H1 (cell line): ENCODE measurements around the gene TSPAN9. TPM values are rescaled to one million over a fixed set of nuclear protein-coding genes. Genes with fewer than 3 reads are reported as not detected.

Experiments
- CTCF ChIA-PET: fragments of 300-600 bp; sonication (Branson Sonifier 250); formaldehyde crosslinking; loops from one replicate; lab custom pipeline; 2021; ENCODE audit not compliant: partially characterized antibody; lab: Charles Lee
- POLR2A ChIA-PET: fragments of 300-600 bp; sonication (Branson Sonifier 250); formaldehyde crosslinking; loops from one replicate; lab custom pipeline; 2021; ENCODE audit warnings: inconsistent platforms; ENCODE audit not compliant: partially characterized antibody; lab: Charles Lee
- DNase-seq, 2 experiments: peaks; one replicate each; pipeline versions ENCODE4 v3.0.0 to v3.0.0-alpha.2; 2010 to 2022; ENCODE audit warnings: low spot score in 2 of 2, low read depth in 1 of 2, mixed read lengths in 1 of 2
- FAIRE-seq: peaks from 2 replicates; lab custom pipeline; 2011; peaks lifted over from hg19 to GRCh38; lab: Jason Lieb, UNC
- H2AFZ ChIP-seq: 2 replicates; pipeline ENCODE4 v1.8.1; 2012; ENCODE audit warnings: low read length, inconsistent platforms
- H2AK5ac ChIP-seq: 2 replicates; pipeline ENCODE4 v1.6.1; 2013; ENCODE audit warnings: low read depth, low read length
- H2BK120ac ChIP-seq: replicated peaks from 2 replicates; pipeline ENCODE3; 2013; ENCODE audit warnings: low read depth, low read length, inconsistent platforms
- H2BK12ac ChIP-seq: 2 replicates; pipeline ENCODE4 v1.6.1; 2013; ENCODE audit warnings: low read depth, low read length
- H2BK15ac ChIP-seq: 2 replicates; pipeline ENCODE4 v1.6.1; 2013; ENCODE audit warnings: low read length
- H2BK20ac ChIP-seq: 2 replicates; pipeline ENCODE4 v1.6.1; 2013; ENCODE audit warnings: low read length
- H2BK5ac ChIP-seq: 2 replicates; pipeline ENCODE4 v1.6.1; 2013; ENCODE audit warnings: low read depth, low read length
- H3K14ac ChIP-seq: 2 replicates; pipeline ENCODE4 v1.6.1; 2013; ENCODE audit warnings: inconsistent platforms; ENCODE audit not compliant: insufficient read length
- H3K18ac ChIP-seq: 2 replicates; pipeline ENCODE4 v1.6.1; 2013; ENCODE audit warnings: low read length; ENCODE audit errors: extremely low read depth
- H3K23ac ChIP-seq: 2 replicates; pipeline ENCODE4 v1.6.1; 2013; ENCODE audit warnings: inconsistent platforms; ENCODE audit not compliant: insufficient read length
- H3K23me2 ChIP-seq: 2 replicates; pipeline ENCODE4 v1.6.1; 2013; ENCODE audit warnings: low read depth, low read length
- H3K27ac ChIP-seq: 2 replicates; pipeline ENCODE4 v1.6.1; 2011; ENCODE audit warnings: low read depth, low read length, inconsistent platforms
- H3K27me3 ChIP-seq, 4 experiments: replicated peaks in 1 of 4; 1 replicate in 1 of 4; 2 replicates in 3 of 4; pipeline versions ENCODE4 v1.6.1 to v1.8.1; 2011 to 2013; ENCODE audit warnings: low read length in 3 of 4, mild to moderate bottlenecking in 3 of 4, inconsistent platforms in 2 of 4, mixed read lengths in 2 of 4, moderate library complexity in 1 of 4; ENCODE audit not compliant: control insufficient read depth in 3 of 4, insufficient read depth in 3 of 4; ENCODE audit errors: extremely low read depth in 1 of 4
- H3K36me3 ChIP-seq, 4 experiments: 2 replicates each; pipeline versions ENCODE4 v1.6.1 to v1.8.1; 2011 to 2013; ENCODE audit warnings: mild to moderate bottlenecking in 4 of 4, low read length in 3 of 4, moderate library complexity in 2 of 4, control low read depth in 1 of 4, inconsistent platforms in 1 of 4; ENCODE audit not compliant: insufficient read depth in 4 of 4, control insufficient read depth in 2 of 4
- H3K4ac ChIP-seq: replicated peaks from 2 replicates; pipeline ENCODE3; 2013; ENCODE audit warnings: low read length, low read depth, mixed read lengths, inconsistent platforms; ENCODE audit not compliant: insufficient read length
- H3K4me1 ChIP-seq, 4 experiments: replicated peaks in 1 of 4; 1 replicate in 1 of 4; 2 replicates in 3 of 4; pipeline versions ENCODE4 v1.6.1 to v1.8.1; 2011 to 2013; ENCODE audit warnings: low read length in 3 of 4, inconsistent platforms in 2 of 4, mixed read lengths in 1 of 4; ENCODE audit not compliant: insufficient read depth in 4 of 4, control insufficient read depth in 3 of 4
- H3K4me2 ChIP-seq, 2 experiments: 2 replicates each; pipeline versions ENCODE4 v1.6.1 to v1.8.1; 2011 to 2013; ENCODE audit warnings: low read depth in 2 of 2, low read length in 2 of 2, control low read depth in 1 of 2, inconsistent platforms in 1 of 2, mild to moderate bottlenecking in 1 of 2; ENCODE audit not compliant: insufficient read depth in 1 of 2
- H3K4me3 ChIP-seq, 4 experiments: fragments of 200-600, 300-600 bp in 1 of 4; sonication (generic), shearing (Covaris generic), sonication (Bioruptor Twin) in 1 of 4; 2 replicates each; pipeline versions ENCODE4 v1.5.1 to v1.8.1; 2011 to 2016; ENCODE audit warnings: low read length in 4 of 4, low read depth in 3 of 4, control low read depth in 2 of 4, inconsistent platforms in 2 of 4, mild to moderate bottlenecking in 2 of 4, mixed read lengths in 1 of 4, moderate library complexity in 1 of 4; ENCODE audit not compliant: insufficient read depth in 2 of 4; ENCODE audit errors: extremely low read depth in 1 of 4
- H3K56ac ChIP-seq: replicated peaks from 2 replicates; pipeline ENCODE3; 2013; ENCODE audit warnings: low read depth, mild to moderate bottlenecking, mixed read lengths, low read length, inconsistent platforms; ENCODE audit not compliant: insufficient read length
- H3K79me1 ChIP-seq: 2 replicates; pipeline ENCODE4 v1.6.1; 2013; ENCODE audit warnings: low read depth, low read length, control low read depth
- H3K79me2 ChIP-seq, 2 experiments: 2 replicates each; pipeline versions ENCODE4 v1.6.1 to v1.8.1; 2012 to 2013; ENCODE audit warnings: low read length in 2 of 2, mild to moderate bottlenecking in 2 of 2, inconsistent platforms in 1 of 2; ENCODE audit not compliant: insufficient read depth in 2 of 2, control insufficient read depth in 1 of 2
- H3K9ac ChIP-seq, 4 experiments: replicated peaks in 1 of 4; 1 replicate in 1 of 4; 2 replicates in 3 of 4; pipeline versions ENCODE4 v1.6.1 to v1.8.1; 2011 to 2013; ENCODE audit warnings: low read depth in 3 of 4, low read length in 3 of 4, control low read depth in 2 of 4, mild to moderate bottlenecking in 2 of 4, moderate library complexity in 2 of 4, inconsistent platforms in 1 of 4; ENCODE audit errors: extremely low read depth in 1 of 4
- H3K9me3 ChIP-seq, 2 experiments: 2 replicates each; pipeline versions ENCODE4 v1.6.1 to v1.8.1; 2012 to 2013; ENCODE audit warnings: mild to moderate bottlenecking in 2 of 2, moderate library complexity in 2 of 2, control low read depth in 1 of 2, inconsistent platforms in 1 of 2, low read depth in 1 of 2, low read length in 1 of 2, mixed read lengths in 1 of 2; ENCODE audit not compliant: insufficient read depth in 2 of 2
- H4K20me1 ChIP-seq, 2 experiments: replicated peaks in 1 of 2; 2 replicates each; pipeline versions ENCODE3 to v1.8.1; 2011 to 2013; ENCODE audit warnings: inconsistent platforms in 2 of 2, low read length in 2 of 2, mild to moderate bottlenecking in 1 of 2; ENCODE audit not compliant: insufficient read depth in 2 of 2, control insufficient read depth in 1 of 2
- H4K5ac ChIP-seq: 2 replicates; pipeline ENCODE4 v1.6.1; 2013; ENCODE audit warnings: low read length, low read depth, mixed read lengths, inconsistent platforms; ENCODE audit not compliant: insufficient read length
- H4K8ac ChIP-seq: 2 replicates; pipeline ENCODE4 v1.8.0; 2013; ENCODE audit warnings: mild to moderate bottlenecking, moderate library complexity, low read length, inconsistent platforms; ENCODE audit not compliant: insufficient read depth; ENCODE audit errors: extremely low read depth
- H4K91ac ChIP-seq: replicated peaks from 2 replicates; pipeline ENCODE3; 2013; ENCODE audit warnings: low read length, mixed read lengths, inconsistent platforms; ENCODE audit not compliant: insufficient read length
- CBX5 ChIP-seq: fragments of 300-800, 300-1000 bp; sonication (generic); IDR thresholded peaks from 2 replicates; pipeline ENCODE4 v1.7.1; 2016; ENCODE audit warnings: antibody characterized with exemption, low read length, low read depth
- CHD2 ChIP-seq: IDR thresholded peaks from 2 replicates; pipeline ENCODE4 v1.6.1; 2012; ENCODE audit warnings: low read length, improper control_type of control experiment
- HDAC6 ChIP-seq: IDR thresholded peaks from one replicate; pipeline ENCODE4 v1.7.1; 2012; ENCODE audit warnings: low read depth, mild to moderate bottlenecking, inconsistent platforms, low read length, moderate library complexity
- POLR2A ChIP-seq, 2 experiments: IDR thresholded peaks; 1 replicate in 1 of 2; 2 replicates in 1 of 2; pipeline ENCODE4 v1.6.1; 2011; ENCODE audit warnings: low read depth in 2 of 2, low read length in 2 of 2, mild to moderate bottlenecking in 2 of 2; ENCODE audit errors: control extremely low read depth in 1 of 2
- RFX5 ChIP-seq: IDR thresholded peaks from 2 replicates; pipeline ENCODE4 v1.6.1; 2011; ENCODE audit warnings: low read depth, low read length, improper control_type of control experiment, borderline replicate concordance
- RXRA ChIP-seq: IDR thresholded peaks from 2 replicates; pipeline ENCODE4 v1.6.1; 2011; ENCODE audit warnings: low read depth, mild to moderate bottlenecking, low read length, moderate library complexity; ENCODE audit not compliant: insufficient read depth
- TAF7 ChIP-seq: optimal IDR thresholded peaks from 2 replicates; pipeline ENCODE3; 2011; ENCODE audit warnings: low read depth, mild to moderate bottlenecking, inconsistent platforms, low read length, moderate library complexity, borderline replicate concordance
- TBP ChIP-seq: IDR thresholded peaks from 2 replicates; pipeline ENCODE4 v1.6.1; 2011; ENCODE audit warnings: low read depth, low read length, improper control_type of control experiment
- WGBS, 2 experiments: shearing (Covaris generic) in 1 of 2; methylation state at CpG; one replicate each; pipeline versions ENCODE4 v1.1.6 to v1.1.7; 2013 to 2015; ENCODE audit warnings: low lambda C conversion rate in 2 of 2, mixed read lengths in 2 of 2, inconsistent platforms in 1 of 2, low coverage in 1 of 2, missing lambda C conversion rate in 1 of 2; ENCODE audit not compliant: insufficient replicate concordance in 2 of 2, insufficient coverage in 1 of 2, insufficient read length in 1 of 2; ENCODE audit errors: extremely low coverage in 1 of 2, missing lambda C conversion rate in 1 of 2; 5-methylcytosine and 5-hydroxymethylcytosine counted together
- polyA plus RNA-seq, 7 experiments: library from polyadenylated mRNA; depleted of rRNA in 3 of 7; stranded (reverse) in 5 of 7; unstranded in 2 of 7; fragments of >200 nt in 5 of 7; fragments of 200-250 nt in 2 of 7; gene quantifications; 1 replicate in 5 of 7; 2 replicates in 1 of 7; 4 replicates in 1 of 7; pipeline versions ENCODE4 v1.2.1 to v1.2.3, GENCODE V29; 2011 to 2013; ENCODE audit warnings: missing spikeins in 2 of 7, mixed read lengths in 2 of 7
- total RNA-seq: library from RNA; stranded (reverse); fragmentation: NEBNext Ultra II Directional; extraction: Animal tissue kit (Norgen Biotek cat#: 25700); gene quantifications from 2 replicates; pipeline ENCODE4 v1.2.1, GENCODE V29; 2021
- TF ChIP-seq, protein P1 (sequence below): IDR thresholded peaks from 2 replicates; pipeline ENCODE4 v1.6.1; 2011; ENCODE audit warnings: low read depth, mild to moderate bottlenecking, low read length; ENCODE audit not compliant: insufficient read depth
- TF ChIP-seq, protein P2 (sequence below): IDR thresholded peaks from 2 replicates; pipeline ENCODE4 v1.6.1; 2012; ENCODE audit warnings: low read length, inconsistent platforms

TSPAN9 gene
- total and polyA plus RNA-seq, 2 of the 8 experiments (the other 6 are each of a cell fraction or from before 2014, with no cell fraction given) = 11.5 to 29.1 TPM

DNA sequence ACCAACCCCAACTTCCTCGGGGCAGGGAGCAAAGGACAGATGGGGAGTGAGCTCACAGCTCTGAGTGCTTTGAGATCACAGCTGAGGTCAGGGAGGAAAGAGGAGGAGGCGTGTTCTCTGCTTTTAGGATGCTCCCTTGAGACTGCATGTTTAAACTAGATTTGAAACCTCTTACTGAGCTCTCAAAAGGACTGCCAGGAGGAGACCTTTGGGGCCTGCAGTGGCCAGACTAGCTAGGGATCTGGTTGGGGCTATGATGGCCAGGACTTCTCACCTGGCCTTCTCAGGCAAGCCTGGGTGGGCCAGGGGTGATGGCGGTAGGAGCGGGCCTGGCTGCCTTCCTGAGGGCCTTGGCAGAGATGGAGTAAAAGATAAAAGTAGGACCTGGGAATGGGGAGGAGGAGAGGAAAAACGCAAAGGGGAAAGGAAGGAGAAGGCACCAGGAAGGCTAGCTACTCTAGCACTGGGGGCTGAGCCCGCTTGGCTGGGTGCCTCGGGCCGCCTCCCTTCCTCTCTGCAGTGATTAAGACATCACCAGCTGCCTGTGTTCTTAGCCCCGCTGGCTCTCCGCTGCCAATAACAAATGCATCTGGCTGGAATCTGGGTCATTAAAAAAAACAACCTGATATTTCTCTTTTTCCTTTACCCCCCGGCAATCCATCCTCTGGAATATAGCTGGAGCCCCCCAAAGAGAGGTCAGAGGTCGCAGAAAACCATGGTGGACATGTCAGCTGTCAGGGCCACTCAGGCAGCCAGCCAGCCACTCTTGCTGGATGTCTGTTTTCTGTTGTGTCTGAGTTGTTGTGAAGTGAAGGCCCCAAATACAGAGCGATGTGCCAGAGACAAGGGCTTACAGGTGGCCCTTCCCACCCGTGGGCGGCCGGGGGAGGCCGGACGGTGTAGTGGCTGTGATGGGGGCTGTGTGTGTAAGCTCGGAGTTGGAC is 141.3 kb downstream of the TSPAN9 start:
- no peak overlapping the region for H3K9ac ChIP-seq
- no peaks in the 10 kb centered on the region for H3K79me2 ChIP-seq
- H3K18ac ChIP-seq = no peak overlapping the region
- no peak overlapping the region for H3K4me3 ChIP-seq
- no peak overlapping the region for H3K4me2 ChIP-seq
- H3K9me3 ChIP-seq = no peaks in the 10 kb centered on the region
- no peak for FAIRE-seq
- H2AK5ac ChIP-seq = no peak overlapping the region
- no peaks in the 10 kb centered on the region for H3K79me1 ChIP-seq
- H3K23me2 ChIP-seq = no peaks in the 10 kb centered on the region
- H2BK5ac ChIP-seq = no peak overlapping the region
- no peak overlapping the region for H3K14ac ChIP-seq
- H4K8ac ChIP-seq = no peak overlapping the region; the same call in 1 of the 2 replicates
- no peak overlapping the region for H2BK20ac ChIP-seq
- H3K27ac ChIP-seq = no peak overlapping the region
- H4K20me1 ChIP-seq = peaks cover 0 to 2% of the 10 kb centered on the region in 2 experiments
- ChIA-PET CTCF (interaction anchor here (0.8 to 12.3 kb wide), 11 partner anchors 12 to 440 kb away, joined by 3 to 122 read pairs (median 3); no protein-coding TSS in a partner anchor), POLR2A (interaction anchor here (1.1 kb wide), 1 partner anchor 10 kb away, joined by 3 read pairs; no protein-coding TSS in a partner anchor)
- H3K4me1 ChIP-seq = peaks cover 3 to 14% (median 10%) of the 10 kb centered on the region in 4 experiments
- H4K5ac ChIP-seq = no peak overlapping the region
- H3K36me3 ChIP-seq = no peaks in the 10 kb centered on the region
- H2BK120ac ChIP-seq = no peak overlapping the region
- H2BK15ac ChIP-seq = no peak overlapping the region
- no peak overlapping the region for H2BK12ac ChIP-seq
- no peak overlapping the region for H3K23ac ChIP-seq
- 90% methylated on average over 8 of the region's 19 CpGs; no CpG with 5 or more reads in 1 of the 2 experiments for WGBS, 2 experiments
- no peak overlapping the region for H4K91ac ChIP-seq
- H3K27me3 ChIP-seq = no peaks in the 10 kb centered on the region
- H3K4ac ChIP-seq = no peak overlapping the region
- no peak for DNase-seq
- no peak overlapping the region for H2AFZ ChIP-seq
- H3K56ac ChIP-seq = no peak overlapping the region
- TF ChIP-seq, protein P1, sequence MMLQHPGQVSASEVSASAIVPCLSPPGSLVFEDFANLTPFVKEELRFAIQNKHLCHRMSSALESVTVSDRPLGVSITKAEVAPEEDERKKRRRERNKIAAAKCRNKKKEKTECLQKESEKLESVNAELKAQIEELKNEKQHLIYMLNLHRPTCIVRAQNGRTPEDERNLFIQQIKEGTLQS = no peak
- TF ChIP-seq TBP (no peak), CHD2 (no peak), HDAC6 (no peak), RFX5 (no peak), POLR2A (IDR thresholded peaks at IDR 0.05; ENCODE audit: control extremely low read depth in 1 of 2, low read depth in 2 of 2, low read length in 2 of 2) (no peak), TAF7 (no peak), CBX5 (no peak), RXRA (no peak)
- TF ChIP-seq, protein P2, sequence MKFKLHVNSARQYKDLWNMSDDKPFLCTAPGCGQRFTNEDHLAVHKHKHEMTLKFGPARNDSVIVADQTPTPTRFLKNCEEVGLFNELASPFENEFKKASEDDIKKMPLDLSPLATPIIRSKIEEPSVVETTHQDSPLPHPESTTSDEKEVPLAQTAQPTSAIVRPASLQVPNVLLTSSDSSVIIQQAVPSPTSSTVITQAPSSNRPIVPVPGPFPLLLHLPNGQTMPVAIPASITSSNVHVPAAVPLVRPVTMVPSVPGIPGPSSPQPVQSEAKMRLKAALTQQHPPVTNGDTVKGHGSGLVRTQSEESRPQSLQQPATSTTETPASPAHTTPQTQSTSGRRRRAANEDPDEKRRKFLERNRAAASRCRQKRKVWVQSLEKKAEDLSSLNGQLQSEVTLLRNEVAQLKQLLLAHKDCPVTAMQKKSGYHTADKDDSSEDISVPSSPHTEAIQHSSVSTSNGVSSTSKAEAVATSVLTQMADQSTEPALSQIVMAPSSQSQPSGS = no peak
